ENCODE data around the gene DENND2D.

The DENND2D gene

GRCh38 chr1:111199881-111200801 lies at the start of gene DENND2D:
DENND2D (minus strand) TSS chr1:111200646; CDS start chr1:111200459, 187 bp downstream.
- DNase-seq: no peak

GRCh38 chr1:111249960-111250359 lies 49.5 kb upstream of the DENND2D start:
- DNase-seq: no peak

GRCh38 chr1:111247125-111247838 lies 46.8 kb upstream of the DENND2D start:
- DNase-seq: no peak

GRCh38 chr1:111242805-111243523 lies 42.5 kb upstream of the DENND2D start:
- no peak for DNase-seq

GRCh38 chr1:111241797-111242196 lies 41.4 kb upstream of the DENND2D start:
- DNase-seq: no peak

- no peak for DNase-seq
Measured at GRCh38 chr1:111238056-111238795, 37.8 kb upstream of the DENND2D start.

- DNase-seq: peak; percentile 24
Measured at GRCh38 chr1:111236806-111237205, 36.4 kb upstream of the DENND2D start.

GRCh38 chr1:111236379-111236778 lies 35.9 kb upstream of the DENND2D start:
- DNase-seq: no peak

- no peak for DNase-seq
Measured at GRCh38 chr1:111234866-111235265, 34.4 kb upstream of the DENND2D start.

- no peak for DNase-seq
Measured at GRCh38 chr1:111234258-111234657, 33.8 kb upstream of the DENND2D start.

- DNase-seq: no peak
Measured at GRCh38 chr1:111232134-111232533, 31.7 kb upstream of the DENND2D start.

GRCh38 chr1:111228748-111229126 lies 28.3 kb upstream of the DENND2D start:
- DNase-seq: no peak

GRCh38 chr1:111227851-111228747 lies 27.7 kb upstream of the DENND2D start:
- peak; percentile 69 for DNase-seq

- no peak for DNase-seq
Measured at GRCh38 chr1:111227434-111227833, 27.0 kb upstream of the DENND2D start, which contains the start of gene CHI3L2. CHI3L2 (plus strand) TSS chr1:111227713; CDS start chr1:111227730, 17 bp downstream.

GRCh38 chr1:111225717-111226400 lies 25.4 kb upstream of the DENND2D start:
- DNase-seq: no peak

GRCh38 chr1:111225091-111225490 lies 24.6 kb upstream of the DENND2D start:
- no peak for DNase-seq

- no peak for DNase-seq
Measured at GRCh38 chr1:111223126-111223685, 22.8 kb upstream of the DENND2D start.

GRCh38 chr1:111222308-111223125 lies 22.1 kb upstream of the DENND2D start:
- peak; percentile 89 for DNase-seq

- DNase-seq: no peak
Measured at GRCh38 chr1:111221633-111222291, 21.3 kb upstream of the DENND2D start.

Data from DMS53 (cell line).